Measurements from ENCODE around the gene FCHSD1. TPM values are rescaled to one million over a fixed set of nuclear protein-coding genes. Genes with fewer than 3 reads are reported as not detected.

FCHSD1 gene
- total RNA-seq (2014; rRNA removed; shearing (Covaris generic)), result 17.3 and 22.3 TPM in 2 replicates

DNA sequence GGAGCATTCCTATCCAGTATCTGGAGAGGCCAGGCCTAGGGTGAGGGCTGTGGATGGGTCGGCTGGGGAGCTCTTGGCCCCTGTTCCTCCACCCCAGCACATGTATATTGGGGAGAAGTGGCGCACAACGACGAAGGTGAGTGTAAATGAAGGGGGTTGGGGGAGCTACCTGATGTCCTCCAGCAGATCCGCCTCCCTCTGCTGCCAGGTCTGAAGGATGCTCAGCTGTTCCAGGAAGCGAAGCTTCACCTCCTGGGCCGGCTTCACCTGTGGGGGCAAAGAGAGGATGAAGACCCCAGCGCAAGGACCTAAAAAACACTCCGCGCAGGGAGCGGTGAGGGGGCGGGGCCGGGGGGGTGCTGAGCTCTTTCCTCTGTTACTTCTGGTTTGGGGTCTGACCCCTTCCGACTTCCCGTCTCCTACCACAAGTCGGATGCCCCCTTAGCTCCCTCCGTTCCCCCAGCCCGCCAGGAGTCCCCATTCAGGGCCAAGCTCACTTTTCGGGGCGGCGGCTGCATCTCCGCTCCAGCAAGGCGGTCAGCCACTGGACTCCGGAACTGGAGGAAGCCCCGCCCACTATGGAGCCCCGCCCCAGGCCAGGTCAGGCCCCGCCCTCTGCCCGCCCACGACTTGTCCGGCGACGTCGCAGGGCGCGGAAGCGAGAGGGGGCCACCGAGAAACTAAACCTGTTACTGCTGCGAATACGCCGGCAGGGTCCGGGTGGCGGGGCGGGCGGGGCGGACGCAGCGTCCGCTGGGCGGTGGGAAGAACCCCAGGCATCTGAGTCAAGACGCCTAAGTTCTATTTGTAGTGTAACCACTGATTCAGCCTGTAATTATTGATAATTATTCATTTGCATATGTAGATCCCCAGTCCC lies at the start of gene FCHSD1:
Gene FCHSD1, minus strand, starts transcription at position 568 of the 877 bp plus-strand sequence. Its CDS starts 50 bp downstream, at position 518.
- Histone ChIP-seq H3K36me3 (replicated peaks; ENCODE audit: control insufficient read depth, insufficient read depth, low read length) (peaks cover 16% of the 10 kb centered on the region), H3K27me3 (ENCODE audit: control insufficient read depth, insufficient read depth, low read length) (no peaks in the 10 kb centered on the region; the same call in 1 of the 2 replicates), H3K4me3 (ENCODE audit: insufficient read depth, low read depth, low read length) (peak within 1 kb of the TSS; percentile 77)
- peak; percentile 100 for DNase-seq

GRCh38 chr5:141697586-141697985 lies 46.4 kb upstream of the FCHSD1 start:
- no peak for DNase-seq
- Histone ChIP-seq H3K4me3 (ENCODE audit: insufficient read depth, low read depth, low read length) (no peak overlapping the region), H3K36me3 (replicated peaks; ENCODE audit: control insufficient read depth, insufficient read depth, low read length) (no peaks in the 10 kb centered on the region), H3K27me3 (ENCODE audit: control insufficient read depth, insufficient read depth, low read length) (peaks cover 21% of the 10 kb centered on the region)

- peaks cover 11% of the 10 kb centered on the region for H3K27me3 ChIP-seq (ENCODE audit: control insufficient read depth, insufficient read depth, low read length)
- H3K4me3 ChIP-seq (ENCODE audit: insufficient read depth, low read depth, low read length), result no peak overlapping the region
- DNase-seq, result no peak
- H3K36me3 ChIP-seq (replicated peaks; ENCODE audit: control insufficient read depth, insufficient read depth, low read length), result no peaks in the 10 kb centered on the region
Measured at GRCh38 chr5:141696431-141696830, 45.2 kb upstream of the FCHSD1 start.

- no peak overlapping the region for H3K4me3 ChIP-seq (ENCODE audit: insufficient read depth, low read depth, low read length)
- no peak for DNase-seq
- H3K27me3 ChIP-seq (ENCODE audit: control insufficient read depth, insufficient read depth, low read length), result peaks cover 5% of the 10 kb centered on the region
- H3K36me3 ChIP-seq (replicated peaks; ENCODE audit: control insufficient read depth, insufficient read depth, low read length), result no peaks in the 10 kb centered on the region
Measured at GRCh38 chr5:141695627-141696215, 44.5 kb upstream of the FCHSD1 start.

- DNase-seq, result no peak
- no peaks in the 10 kb centered on the region for H3K36me3 ChIP-seq (replicated peaks; ENCODE audit: control insufficient read depth, insufficient read depth, low read length)
- H3K27me3 ChIP-seq (ENCODE audit: control insufficient read depth, insufficient read depth, low read length), result no peaks in the 10 kb centered on the region; the same call in none of the 2 replicates
- H3K4me3 ChIP-seq (ENCODE audit: insufficient read depth, low read depth, low read length), result no peak overlapping the region
Measured at GRCh38 chr5:141694479-141694878, 43.3 kb upstream of the FCHSD1 start.

GRCh38 chr5:141692919-141693725 lies 41.9 kb upstream of the FCHSD1 start:
- peak; percentile 59 for DNase-seq
- H3K4me3 ChIP-seq (ENCODE audit: insufficient read depth, low read depth, low read length), result no peak overlapping the region

GRCh38 chr5:141692533-141692888 lies 41.3 kb upstream of the FCHSD1 start:
- Histone ChIP-seq H3K4me3 (ENCODE audit: insufficient read depth, low read depth, low read length) (peak overlapping the region; percentile 36), H3K36me3 (replicated peaks; ENCODE audit: control insufficient read depth, insufficient read depth, low read length) (no peaks in the 10 kb centered on the region), H3K27me3 (ENCODE audit: control insufficient read depth, insufficient read depth, low read length) (no peaks in the 10 kb centered on the region; the same call in none of the 2 replicates)
- DNase-seq, result no peak

More at GRCh38 chr5:141692919-141693725, 41.9 kb upstream of the FCHSD1 start:
- Histone ChIP-seq H3K36me3 (replicated peaks; ENCODE audit: control insufficient read depth, insufficient read depth, low read length) (no peaks in the 10 kb centered on the region), H3K27me3 (ENCODE audit: control insufficient read depth, insufficient read depth, low read length) (no peaks in the 10 kb centered on the region; the same call in none of the 2 replicates)

GRCh38 chr5:141691867-141692532 lies 40.8 kb upstream of the FCHSD1 start:
- peak; percentile 92 for DNase-seq
- Histone ChIP-seq H3K36me3 (replicated peaks; ENCODE audit: control insufficient read depth, insufficient read depth, low read length) (no peaks in the 10 kb centered on the region), H3K27me3 (ENCODE audit: control insufficient read depth, insufficient read depth, low read length) (no peaks in the 10 kb centered on the region; the same call in none of the 2 replicates), H3K4me3 (ENCODE audit: insufficient read depth, low read depth, low read length) (peak overlapping the region; percentile 36)

DNA sequence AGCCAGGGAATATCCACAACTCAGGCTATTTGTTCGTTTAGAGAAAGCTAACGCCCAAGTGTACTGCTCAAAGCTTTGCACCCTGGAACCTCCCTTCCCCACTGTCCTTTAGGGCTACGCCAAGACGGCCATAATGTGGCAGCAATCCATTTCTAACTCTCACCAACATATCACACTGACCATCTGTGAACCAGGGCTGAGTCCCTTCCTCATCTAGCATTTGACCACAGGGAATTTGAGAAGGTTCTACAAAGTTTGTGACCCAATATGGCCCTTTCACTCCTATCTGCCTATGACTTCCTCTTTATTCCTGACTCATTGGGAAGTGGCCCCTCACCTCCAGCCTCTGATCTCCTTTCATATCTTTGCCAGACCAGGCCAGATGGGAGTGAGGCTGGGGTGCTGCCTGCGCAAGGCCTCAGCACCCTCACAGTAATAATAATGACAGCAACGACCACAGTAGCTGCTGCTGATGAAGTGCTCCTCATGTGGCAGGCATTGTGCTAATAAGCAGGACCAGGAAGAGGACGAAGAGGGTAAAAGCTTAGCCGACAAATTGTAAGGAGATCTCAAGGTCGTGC lies 40.2 kb upstream of the FCHSD1 start:
- no peaks in the 10 kb centered on the region for H3K36me3 ChIP-seq (replicated peaks; ENCODE audit: control insufficient read depth, insufficient read depth, low read length)
- DNase-seq, result no peak
- H3K4me3 ChIP-seq (ENCODE audit: insufficient read depth, low read depth, low read length), result no peak overlapping the region
- H3K27me3 ChIP-seq (ENCODE audit: control insufficient read depth, insufficient read depth, low read length), result no peaks in the 10 kb centered on the region; the same call in none of the 2 replicates

DNA sequence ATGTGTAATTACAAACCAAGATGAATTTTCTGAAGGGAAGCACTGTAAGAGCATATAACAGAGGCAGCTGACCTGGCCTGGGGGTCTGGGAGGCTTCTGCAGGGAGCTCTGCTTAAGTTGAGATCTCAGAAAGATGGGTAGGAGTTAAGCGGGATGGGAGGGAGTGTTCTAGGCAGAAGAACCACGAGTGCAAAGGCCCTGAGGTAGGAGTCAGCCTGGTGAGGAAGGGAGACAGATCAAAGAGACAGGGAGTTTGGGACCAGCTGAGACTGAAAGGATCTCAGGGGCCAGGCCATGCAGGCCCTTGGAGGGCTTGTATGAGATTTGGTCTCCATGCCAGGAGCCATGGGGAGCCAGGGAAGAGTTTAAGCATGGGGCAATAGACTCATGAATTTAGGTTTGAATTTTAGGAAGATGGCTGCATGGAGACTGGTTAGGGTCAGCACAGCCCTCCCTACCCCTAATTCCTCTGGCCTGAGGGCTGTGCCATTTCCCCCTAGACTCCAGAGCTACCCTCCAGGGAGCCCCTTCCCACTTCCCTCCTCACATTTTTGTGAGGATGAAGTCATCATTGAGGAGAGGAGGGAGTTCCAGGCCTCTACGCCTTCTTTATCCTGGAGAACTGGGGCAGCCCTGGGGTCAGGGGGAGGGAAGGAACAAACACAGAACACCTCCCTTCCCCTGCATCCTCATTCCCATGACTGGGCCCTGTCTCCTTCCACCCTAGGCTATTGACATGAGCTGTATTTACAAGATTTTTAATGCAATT lies 35.6 kb upstream of the FCHSD1 start:
- peak; percentile 60 for DNase-seq
- no peaks in the 10 kb centered on the region for H3K36me3 ChIP-seq (replicated peaks; ENCODE audit: control insufficient read depth, insufficient read depth, low read length)
- H3K27me3 ChIP-seq (ENCODE audit: control insufficient read depth, insufficient read depth, low read length), result no peaks in the 10 kb centered on the region
- H3K4me3 ChIP-seq (ENCODE audit: insufficient read depth, low read depth, low read length), result no peak overlapping the region

- Histone ChIP-seq H3K4me3 (ENCODE audit: insufficient read depth, low read depth, low read length) (no peak overlapping the region), H3K36me3 (replicated peaks; ENCODE audit: control insufficient read depth, insufficient read depth, low read length) (no peaks in the 10 kb centered on the region), H3K27me3 (ENCODE audit: control insufficient read depth, insufficient read depth, low read length) (no peaks in the 10 kb centered on the region)
- no peak for DNase-seq
Measured at GRCh38 chr5:141685591-141685990, 34.4 kb upstream of the FCHSD1 start.

- no peaks in the 10 kb centered on the region for H3K27me3 ChIP-seq (ENCODE audit: control insufficient read depth, insufficient read depth, low read length)
- H3K4me3 ChIP-seq (ENCODE audit: insufficient read depth, low read depth, low read length), result no peak overlapping the region
- no peaks in the 10 kb centered on the region for H3K36me3 ChIP-seq (replicated peaks; ENCODE audit: control insufficient read depth, insufficient read depth, low read length)
- DNase-seq, result no peak
Measured at GRCh38 chr5:141683596-141684141, 32.5 kb upstream of the FCHSD1 start.

Data from H7 (cell line).